Suprapubic skin (tissue), 4 donors: ENCODE measurements around the gene SSTR1. TPM values are rescaled to one million over a fixed set of nuclear protein-coding genes. Genes with fewer than 3 reads are reported as not detected.
A peak's percentile ranks its signal among the peaks of the same experiment; 100 is the strongest.

ENCODE experiments used
- DNase-seq, 2 donors: peaks; one replicate each; pipeline ENCODE4 v3.0.0-alpha.2; 2019; ENCODE audit warnings: low spot score in 2 of 2
- H3K27ac ChIP-seq: fragments of 200-600 bp; sonication (generic); one replicate; pipeline ENCODE4 v1.5.1; 2019
- H3K27me3 ChIP-seq: fragments of 200-600 bp; sonication (generic); one replicate; pipeline ENCODE4 v1.5.1; 2019
- H3K36me3 ChIP-seq: fragments of 200-600 bp; sonication (generic); one replicate; pipeline ENCODE4 v1.5.1; 2019
- H3K4me1 ChIP-seq: fragments of 200-600 bp; sonication (generic); one replicate; pipeline ENCODE4 v1.5.1; 2019
- H3K4me3 ChIP-seq: fragments of 200-600 bp; sonication (generic); one replicate; pipeline ENCODE4 v1.5.1; 2019; ENCODE audit warnings: mild to moderate bottlenecking
- H3K9me3 ChIP-seq: fragments of 200-600 bp; sonication (generic); one replicate; pipeline ENCODE4 v1.5.1; 2019
- CTCF ChIP-seq, 2 donors: fragments of 200-600 bp in 1 of 2; fragments of 450-650 bp in 1 of 2; sonication (generic) in 1 of 2; IDR thresholded peaks; one replicate each; pipeline ENCODE4 v1.5.1; 2016 to 2019; ENCODE audit warnings: antibody characterized with exemption in 2 of 2, mild to moderate bottlenecking in 1 of 2, moderate library complexity in 1 of 2
- EP300 ChIP-seq: sonication (generic); formaldehyde crosslinking; IDR thresholded peaks from one replicate; pipeline ENCODE4 v1.6.1; 2017; ENCODE audit warnings: antibody characterized with exemption
- POLR2A ChIP-seq, 2 donors: fragments of 450-650 bp; IDR thresholded peaks; one replicate each; pipeline ENCODE4 v1.6.1; 2017; ENCODE audit warnings: antibody characterized with exemption in 2 of 2, mild to moderate bottlenecking in 2 of 2, moderate library complexity in 2 of 2
- POLR2AphosphoS5 ChIP-seq, 3 donors: sonication (generic); formaldehyde crosslinking; IDR thresholded peaks; one replicate each; pipeline ENCODE4 v1.6.1; 2017; ENCODE audit warnings: antibody characterized with exemption in 3 of 3
- WGBS: methylation state at CpG from one replicate; pipeline ENCODE4 v1.1.5; 2018; 5-methylcytosine and 5-hydroxymethylcytosine counted together
- total RNA-seq, 4 donors: library from RNA; depleted of rRNA; stranded (reverse); fragments of >200 nt; gene quantifications; one replicate each; pipeline ENCODE4 v1.1.0, GENCODE V29; 2016

Gene SSTR1
- total RNA-seq, 4 donors from 2014 or later = 0.24 to 0.98 (median 0.44) TPM; not detected in 1

DNA sequence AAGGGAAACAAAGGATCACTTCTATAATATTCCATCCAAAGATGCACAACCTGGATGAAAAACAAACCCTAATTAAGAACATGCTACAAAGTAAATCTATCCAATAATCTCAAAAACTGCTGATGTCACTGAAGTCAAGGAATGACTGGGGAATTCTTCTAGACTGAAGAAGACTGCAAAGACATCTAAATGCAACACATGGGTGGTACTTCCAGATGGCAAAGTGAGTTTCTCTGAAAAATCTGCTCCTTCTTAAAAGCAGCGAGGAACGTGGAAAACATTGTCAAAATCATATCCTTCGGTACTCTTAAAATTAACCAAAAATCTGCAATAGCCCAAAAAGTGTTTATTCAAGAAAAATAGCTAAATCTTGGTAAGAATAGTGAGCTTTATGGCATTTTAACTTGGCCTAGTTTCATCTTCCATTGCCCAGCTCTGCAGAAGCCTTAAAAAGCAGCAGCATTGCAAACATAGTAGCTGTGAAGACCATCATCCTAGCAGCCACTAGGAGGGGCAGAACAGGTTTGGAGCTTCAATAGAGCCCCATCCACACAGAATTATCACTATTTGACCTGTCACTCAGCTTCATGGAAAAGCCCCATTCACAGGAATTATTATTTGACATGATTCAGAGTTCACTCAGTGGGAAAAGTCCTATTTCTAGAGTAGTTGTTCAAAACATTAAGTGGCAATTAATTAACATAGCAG, 40.8 kb downstream of the SSTR1 start:
- no peak for DNase-seq
- TF ChIP-seq CTCF (IDR thresholded peaks at IDR 0.05) (no peak), POLR2A (IDR thresholded peaks at IDR 0.05) (no peak), POLR2AphosphoS5 (IDR thresholded peaks at IDR 0.05) (no peak), EP300 (no peak)
- H3K4me3 ChIP-seq = no peak overlapping the region
- no peaks in the 10 kb centered on the region for H3K36me3 ChIP-seq
- no peak overlapping the region for H3K27ac ChIP-seq
- no peaks in the 10 kb centered on the region for H3K27me3 ChIP-seq
- H3K4me1 ChIP-seq = no peaks in the 10 kb centered on the region
- 81% methylated on average over 3 of the region's 3 CpGs for WGBS
- H3K9me3 ChIP-seq = no peaks in the 10 kb centered on the region

- TF ChIP-seq POLR2AphosphoS5 (IDR thresholded peaks at IDR 0.05) (no peak), POLR2A (IDR thresholded peaks at IDR 0.05) (no peak), CTCF (IDR thresholded peaks at IDR 0.05) (no peak), EP300 (no peak)
- peak overlapping the region; percentile 27 for H3K4me3 ChIP-seq
- no peak overlapping the region for H3K27ac ChIP-seq
Observed at GRCh38 chr14:38250331-38250730, 42.6 kb downstream of the SSTR1 start.

GRCh38 chr14:38252066-38252710, 44.5 kb downstream of the SSTR1 start:
- no peak for DNase-seq
- Histone ChIP-seq H3K27ac (no peak overlapping the region), H3K27me3 (peaks cover 24% of the 10 kb centered on the region), H3K4me1 (peaks cover 11% of the 10 kb centered on the region), H3K9me3 (no peaks in the 10 kb centered on the region), H3K4me3 (peak overlapping the region; percentile 49), H3K36me3 (no peaks in the 10 kb centered on the region)
- no peak for TF ChIP-seq POLR2A (IDR thresholded peaks at IDR 0.05)
- 80% methylated on average over 4 of the region's 4 CpGs for WGBS

More at GRCh38 chr14:38250331-38250730, 42.6 kb downstream of the SSTR1 start:
- H3K27me3 ChIP-seq = peaks cover 13% of the 10 kb centered on the region
- no peaks in the 10 kb centered on the region for H3K9me3 ChIP-seq
- peaks cover 5% of the 10 kb centered on the region for H3K4me1 ChIP-seq
- DNase-seq = no peak
- H3K36me3 ChIP-seq = no peaks in the 10 kb centered on the region

DNA sequence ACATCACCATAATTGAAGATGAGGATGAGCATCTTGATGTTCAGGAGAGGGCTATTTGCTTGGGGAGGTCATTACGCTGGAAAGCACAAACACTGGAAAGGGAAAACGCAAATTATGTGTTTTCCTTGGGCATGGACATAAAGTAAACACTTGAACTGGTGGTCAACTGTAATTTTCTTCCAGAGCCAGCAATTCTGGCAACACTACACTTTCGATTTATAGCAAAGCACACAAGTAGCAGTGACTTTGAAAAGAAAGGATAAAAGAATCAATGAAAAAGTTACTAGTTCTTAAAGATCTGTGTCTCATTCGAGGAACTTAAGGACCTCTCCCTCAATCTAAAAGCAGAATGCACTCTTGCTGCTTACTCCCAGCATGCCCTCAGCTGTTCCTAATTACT, 46.0 kb downstream of the SSTR1 start:
- H3K27ac ChIP-seq = no peak overlapping the region
- no peak for DNase-seq
- no peaks in the 10 kb centered on the region for H3K9me3 ChIP-seq
- 70% methylated on average over 4 of the region's 4 CpGs for WGBS
- TF ChIP-seq CTCF (IDR thresholded peaks at IDR 0.05) (no peak), POLR2AphosphoS5 (IDR thresholded peaks at IDR 0.05) (no peak), POLR2A (IDR thresholded peaks at IDR 0.05) (no peak), EP300 (no peak)
- peaks cover 24% of the 10 kb centered on the region for H3K27me3 ChIP-seq
- H3K4me3 ChIP-seq = peak overlapping the region; percentile 49
- no peaks in the 10 kb centered on the region for H3K36me3 ChIP-seq
- peaks cover 11% of the 10 kb centered on the region for H3K4me1 ChIP-seq

GRCh38 chr14:38254571-38255407, 47.1 kb downstream of the SSTR1 start:
- Histone ChIP-seq H3K27ac (peak overlapping the region; percentile 67), H3K27me3 (peaks cover 24% of the 10 kb centered on the region), H3K36me3 (no peaks in the 10 kb centered on the region), H3K9me3 (no peaks in the 10 kb centered on the region), H3K4me3 (peak overlapping the region; percentile 49), H3K4me1 (peaks cover 11% of the 10 kb centered on the region)
- no peak for DNase-seq
- WGBS = 56% methylated on average over 20 of the region's 44 CpGs
- no peak for TF ChIP-seq POLR2A (IDR thresholded peaks at IDR 0.05)

DNA sequence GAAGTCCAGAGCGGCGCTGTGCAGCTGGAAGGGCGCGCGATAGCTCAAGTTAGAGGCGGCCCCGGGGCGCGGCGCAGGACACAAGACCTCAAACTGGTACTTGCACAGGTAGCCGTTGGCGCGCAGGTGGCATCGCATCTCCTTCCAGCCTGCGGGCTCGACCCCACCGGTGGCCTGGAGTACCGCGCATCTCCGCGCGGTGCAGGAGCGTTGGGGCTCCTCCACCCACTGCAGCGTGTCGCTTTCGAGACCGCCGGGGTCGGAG, 47.6 kb downstream of the SSTR1 start:
- TF ChIP-seq EP300 (no peak), POLR2A (IDR thresholded peaks at IDR 0.05) (no peak), CTCF (IDR thresholded peaks at IDR 0.05) (no peak), POLR2AphosphoS5 (IDR thresholded peaks at IDR 0.05) (no peak)

More for the DNA sequence above, 47.6 kb downstream of the SSTR1 start:
- peaks cover 24% of the 10 kb centered on the region for H3K27me3 ChIP-seq
- H3K36me3 ChIP-seq = no peaks in the 10 kb centered on the region
- DNase-seq = peak; percentile 55 to 75
- peaks cover 11% of the 10 kb centered on the region for H3K4me1 ChIP-seq
- H3K27ac ChIP-seq = peak overlapping the region; percentile 67
- WGBS = no CpG with 5 or more reads among the region's 29 CpGs
- H3K9me3 ChIP-seq = no peaks in the 10 kb centered on the region
- peak overlapping the region; percentile 49 for H3K4me3 ChIP-seq
